Adrenal gland (tissue), 12 donors: Measurements from ENCODE around the gene TLE7. TPM values are rescaled to one million over a fixed set of nuclear protein-coding genes. Genes with fewer than 3 reads are reported as not detected.

ENCODE experiments used
- DNase-seq, 7 donors: peaks; one replicate each; pipeline ENCODE4 v3.0.0-alpha.2; 2019 to 2020
- H3K27ac ChIP-seq, 5 donors: fragments of 200-600 bp; sonication (generic) in 4 of 5; 1 replicate in 3 of 5; 2 replicates in 2 of 5; pipeline versions ENCODE4 v1.5.1 to v1.8.0; 2016 to 2020; ENCODE audit warnings: mild to moderate bottlenecking in 1 of 5
- H3K27me3 ChIP-seq: fragments of 200-600 bp; 2 replicates; pipeline ENCODE4 v1.8.0; 2021
- H3K36me3 ChIP-seq, 2 donors: fragments of 200-600 bp; replicated peaks in 1 of 2; 1 replicate in 1 of 2; 2 replicates in 1 of 2; pipeline versions ENCODE4 v1.5.1 to v1.8.0; 2018 to 2022
- H3K4me1 ChIP-seq, 2 donors: fragments of 200-600 bp; replicated peaks in 1 of 2; 1 replicate in 1 of 2; 2 replicates in 1 of 2; pipeline versions ENCODE4 v1.5.1 to v1.8.0; 2018 to 2021
- H3K4me3 ChIP-seq, 4 donors: fragments of 200-600 bp; sonication (generic) in 3 of 4; one replicate each; pipeline ENCODE4 v1.5.1; 2016 to 2018
- H3K9me3 ChIP-seq, 3 donors: fragments of 200-600 bp; sonication (generic) in 1 of 3; replicated peaks in 1 of 3; 1 replicate in 2 of 3; 2 replicates in 1 of 3; pipeline versions ENCODE4 v1.5.1 to v1.8.0; 2016 to 2021
- CTCF ChIP-seq, 6 experiments: fragments of 450-650 bp in 4 of 6; fragments of 200-600 bp in 2 of 6; sonication (generic) in 1 of 6; IDR thresholded peaks; 1 replicate in 5 of 6; 2 replicates in 1 of 6; pipeline versions ENCODE4 v1.5.1 to v1.8.0; 2016 to 2021; ENCODE audit warnings: antibody characterized with exemption in 6 of 6, mild to moderate bottlenecking in 2 of 6, moderate library complexity in 1 of 6
- POLR2A ChIP-seq, 2 donors: fragments of 450-650 bp; IDR thresholded peaks; one replicate each; pipeline ENCODE4 v1.6.1; 2017; ENCODE audit warnings: antibody characterized with exemption in 2 of 2, mild to moderate bottlenecking in 2 of 2, moderate library complexity in 1 of 2
- WGBS, 4 donors: extraction: QIAGEN DNeasy Blood & Tissue Kit in 2 of 4; methylation state at CpG; one replicate each; pipeline versions ENCODE4 v1.1.5 to v1.1.7; 2013 to 2017; 5-methylcytosine and 5-hydroxymethylcytosine counted together
- intact Hi-C, 2 donors: fragments of 100-400 bp; cut with DNase I; formaldehyde crosslinking; loops; one replicate each; pipeline versions ENCODE4 v1.14.1 to v1.15.0; 2022 to 2023
- polyA plus RNA-seq, 3 donors: library from polyadenylated mRNA; stranded (reverse); fragments of 200-250 nt in 2 of 3; fragments of 350-450 nt in 1 of 3; fragmentation: Illumina TruSeq in 1 of 3; extraction: RNeasy Lipid Tissue Mini Kit (QIAGEN cat#74804) in 1 of 3; gene quantifications; one replicate each; pipeline ENCODE4 v1.2.3, GENCODE V29; 2013 to 2014
- total RNA-seq, 9 donors: library from RNA; depleted of rRNA in 4 of 9; stranded (reverse); fragments of >200 nt in 4 of 9; fragments of 120-200 nt in 1 of 9; fragmentation: NEBNext Ultra II Directional in 1 of 9; extraction: Animal tissue kit (Norgen Biotek cat#: 25700) in 1 of 9; gene quantifications; one replicate each; pipeline versions ENCODE4 v1.1.0 to v1.2.4, GENCODE V29; 2013 to 2023
- donor health status: healthy with polysubstance abuse.
- donor health status: Bipolar disorder and iron deficiency.
- donor health status: DM: yes; HTN: yes; CAD: no.
- donor health status: DM: no; HTN: no; CAD: no.
- donor health status: DM: no; HTN: no; CAD: no.
- donor health status: DM: yes; HTN: yes; CAD: no.

Gene TLE7
- total and polyA plus RNA-seq, 12 donors: not detected

DNA sequence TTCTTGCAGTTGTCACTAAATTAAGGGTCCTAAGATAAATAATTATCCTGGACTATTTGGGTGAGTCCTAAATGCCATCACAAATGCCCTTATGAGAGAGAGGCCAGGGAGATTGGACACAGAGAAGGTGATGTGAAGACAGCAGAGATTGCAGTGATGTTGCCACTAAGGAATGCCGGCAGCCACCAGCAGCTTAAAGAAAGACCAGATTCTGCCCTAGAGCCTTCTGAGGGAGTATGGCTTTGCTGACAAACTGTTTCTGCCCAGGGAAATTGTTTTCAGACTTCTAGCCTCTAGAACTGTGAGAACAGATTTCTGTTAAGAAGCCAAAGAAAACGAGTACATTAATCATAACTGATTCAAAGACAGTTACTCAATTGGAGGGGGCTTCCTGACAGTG, 30.2 kb upstream of the TLE7 start:
- intact Hi-C loops: no loop called here
- TF ChIP-seq CTCF (IDR thresholded peaks at IDR 0.05): no peak
- no peak for TF ChIP-seq POLR2A (IDR thresholded peaks at IDR 0.05)
- Histone ChIP-seq H3K27me3 (no peaks in the 10 kb centered on the region), H3K36me3 (peaks cover 0 to 15% of the 10 kb centered on the region in 2 donors), H3K9me3 (no peaks in the 10 kb centered on the region), H3K4me1 (no peaks in the 10 kb centered on the region), H3K4me3 (no peak overlapping the region), H3K27ac (no peak overlapping the region)
- no peak for DNase-seq
- WGBS, 4 donors: 58 to 74% (median 72%) methylated on average over 2 of the region's 2 CpGs

DNA sequence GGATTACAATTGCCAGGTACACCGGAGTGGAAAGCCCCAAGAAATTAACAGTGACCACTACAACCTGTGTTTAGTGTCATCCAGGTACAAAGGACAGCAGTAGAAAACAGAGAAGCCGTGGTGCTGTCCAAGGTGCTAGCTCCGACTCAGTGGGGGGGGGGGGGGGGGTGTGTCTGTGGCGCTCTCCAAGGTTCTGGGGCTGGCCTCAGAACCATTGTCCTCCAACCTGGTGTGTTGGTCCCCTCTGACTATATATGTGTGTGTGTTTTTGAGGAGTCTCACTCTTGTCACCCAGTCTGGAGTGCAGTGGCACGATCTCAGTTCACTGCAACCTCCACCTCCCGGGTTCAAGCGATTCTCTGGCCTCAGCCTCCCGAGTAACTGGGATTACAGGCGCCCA, 26.0 kb upstream of the TLE7 start:
- H3K27ac ChIP-seq: no peak overlapping the region
- H3K4me1 ChIP-seq: peaks cover 0 to 1% of the 10 kb centered on the region in 2 donors
- intact Hi-C loops: no loop called here
- no peaks in the 10 kb centered on the region for H3K36me3 ChIP-seq
- peak in 3 of 7 donors; percentile 17 to 27 (median 18) for DNase-seq
- no peaks in the 10 kb centered on the region for H3K27me3 ChIP-seq
- 25 to 40% (median 32%) methylated on average over 7 to 9 of the region's 9 CpGs for WGBS, 4 donors
- H3K9me3 ChIP-seq: no peaks in the 10 kb centered on the region
- TF ChIP-seq POLR2A (IDR thresholded peaks at IDR 0.05): no peak
- no peak for TF ChIP-seq CTCF (IDR thresholded peaks at IDR 0.05)
- H3K4me3 ChIP-seq: no peak overlapping the region

DNA sequence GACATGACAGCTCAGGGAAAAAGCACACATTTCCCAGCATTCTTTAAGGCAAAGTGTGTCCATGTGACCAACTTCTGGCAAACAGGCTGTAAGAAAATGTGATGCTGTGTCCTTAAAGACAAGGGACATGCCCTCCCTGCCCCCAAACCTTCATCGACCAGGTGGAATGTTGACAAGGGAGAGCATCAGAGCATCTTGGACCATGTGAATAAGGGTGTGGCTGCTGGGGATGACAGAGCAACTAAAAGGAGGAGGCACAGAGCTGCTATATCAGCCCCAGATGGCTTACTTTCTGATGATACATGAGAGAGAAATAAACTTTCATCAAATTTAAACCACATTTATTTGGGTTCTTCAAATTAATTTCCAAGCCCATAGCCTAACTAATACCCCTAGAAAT, 22.4 kb upstream of the TLE7 start:
- no peak for TF ChIP-seq POLR2A (IDR thresholded peaks at IDR 0.05)
- TF ChIP-seq CTCF (IDR thresholded peaks at IDR 0.05): no peak
- Histone ChIP-seq H3K4me1 (peaks cover 0 to 16% of the 10 kb centered on the region in 2 donors), H3K4me3 (no peak overlapping the region), H3K9me3 (no peaks in the 10 kb centered on the region), H3K27ac (no peak overlapping the region), H3K27me3 (no peaks in the 10 kb centered on the region), H3K36me3 (no peaks in the 10 kb centered on the region)
- intact Hi-C loops: no loop called here
- 36 to 91% (median 64%) methylated on average over 1 of the region's 1 CpG for WGBS, 4 donors
- DNase-seq: no peak

DNA sequence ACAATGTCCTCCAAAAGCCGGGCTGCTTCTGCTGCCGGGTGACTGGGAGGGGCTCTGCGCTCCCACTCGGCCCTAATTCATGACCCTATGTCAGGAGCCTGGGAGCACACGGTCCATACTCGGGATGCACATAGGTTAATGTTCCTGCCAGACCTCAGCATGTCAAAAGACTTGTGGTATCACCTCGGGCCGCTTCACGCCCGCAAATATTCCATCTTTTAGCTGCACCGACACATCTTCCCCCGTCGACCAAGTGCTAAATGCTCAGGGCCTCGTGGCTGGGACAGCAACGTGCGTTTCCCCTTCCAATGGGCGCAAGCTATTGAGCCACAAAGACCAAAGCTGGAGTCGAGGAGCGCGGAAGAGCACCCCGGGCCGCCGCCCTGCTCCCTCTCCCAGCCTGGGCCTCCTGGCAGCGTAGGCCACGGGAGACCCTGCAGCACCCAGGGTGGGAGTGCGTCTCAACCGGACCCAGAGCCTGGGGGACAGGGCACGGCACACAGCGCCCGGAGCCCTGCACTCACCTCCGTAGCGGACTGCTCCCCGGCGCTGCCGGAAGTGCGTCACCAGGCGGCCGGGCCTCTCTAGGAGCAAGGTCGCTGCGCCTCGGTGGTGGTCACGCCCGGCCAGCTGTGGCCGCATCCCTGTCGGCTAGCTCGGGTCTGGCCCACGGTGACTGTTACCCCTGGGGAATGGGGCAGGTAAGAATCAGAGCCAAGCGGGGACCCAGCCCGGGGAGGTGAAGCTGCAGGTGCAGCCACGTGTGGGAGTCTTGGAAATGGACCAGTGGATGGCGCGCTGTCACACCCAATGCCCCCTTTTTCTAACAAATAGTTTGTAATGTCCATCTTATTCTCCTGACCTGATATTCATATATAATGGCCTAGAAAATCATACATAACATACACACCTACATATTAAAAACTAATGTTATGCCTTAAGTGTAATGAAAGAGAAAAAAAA, 20.1 kb upstream of the TLE7 start, which contains the start of gene ZNF23:
Gene ZNF23, minus strand, starts transcription at position 562 of the 963 bp plus-strand sequence. CDS start 5,451 bp downstream, outside the sequence.
- Histone ChIP-seq H3K4me3 (peak within 1 kb of the TSS; percentile 69 to 95 (median 75)), H3K36me3 (no peaks in the 10 kb centered on the region), H3K27me3 (no peaks in the 10 kb centered on the region), H3K27ac (peak within 1 kb of the TSS in 4 of 5 donors; percentile 69 to 93 (median 80)), H3K9me3 (no peaks in the 10 kb centered on the region), H3K4me1 (peaks cover 0 to 16% of the 10 kb centered on the region in 2 donors)
- intact Hi-C loops: no loop called here
- peak; percentile 82 to 93 (median 89) for DNase-seq
- 0 to 1% (median 1%) methylated on average over 16 to 52 of the region's 52 CpGs for WGBS, 4 donors
- peak; percentile 67 to 70 for TF ChIP-seq POLR2A (IDR thresholded peaks at IDR 0.05)
- TF ChIP-seq CTCF (IDR thresholded peaks at IDR 0.05): no peak
